ENCODE results near the gene C16orf92. TPM values are rescaled to one million over a fixed set of nuclear protein-coding genes. Genes with fewer than 3 reads are reported as not detected.

The C16orf92 gene
- total RNA-seq, 1 donor from 2014 or later = not detected

DNA sequence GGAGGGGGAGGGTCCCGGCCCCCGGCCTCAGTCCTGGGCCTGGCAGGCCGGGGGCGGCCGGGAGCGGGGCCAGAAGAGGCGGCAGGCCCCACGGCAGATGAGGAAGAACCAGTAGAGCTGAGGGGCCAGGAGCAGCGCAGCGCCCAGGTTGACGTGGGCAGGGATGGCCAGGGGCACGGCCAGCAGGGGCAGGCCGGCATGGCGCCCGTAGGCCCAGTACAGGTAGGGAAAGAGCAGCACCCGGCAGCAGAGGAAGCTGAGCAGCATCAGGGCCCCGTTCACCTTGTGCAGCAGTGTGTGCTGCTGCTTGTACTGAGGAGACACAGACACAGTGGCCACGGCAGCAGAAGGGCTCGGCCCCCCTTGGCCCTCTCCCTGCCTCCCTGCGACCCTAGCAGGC lies 2.2 kb downstream of the C16orf92 start:
- Mint-ChIP-seq H3K36me3 (ENCODE audit: low read depth, unreplicated experiment) (no peaks in the 10 kb centered on the region), H3K27me3 (ENCODE audit: low read depth, unreplicated experiment) (peaks cover 48% of the 10 kb centered on the region), H3K9me3 (ENCODE audit: unreplicated experiment) (peaks cover 3% of the 10 kb centered on the region), H3K4me1 (ENCODE audit: low read depth, unreplicated experiment) (no peaks in the 10 kb centered on the region), H3K4me3 (ENCODE audit: unreplicated experiment) (no peak overlapping the region), H3K27ac (ENCODE audit: unreplicated experiment) (no peak overlapping the region)
- no peaks in the 10 kb centered on the region for H3K9me3 ChIP-seq (ENCODE audit: insufficient read depth, low read depth, low read length)
- no peaks in the 10 kb centered on the region for H3K4me1 ChIP-seq (ENCODE audit: insufficient read depth, low read length)
- H3K4me2 ChIP-seq (ENCODE audit: low read length) = no peak overlapping the region
- H3K27ac ChIP-seq (ENCODE audit: low read depth, low read length) = no peak overlapping the region
- H3K4me3 ChIP-seq (ENCODE audit: insufficient read depth, low read depth, low read length) = no peak overlapping the region
- H3K9ac ChIP-seq (ENCODE audit: low read length) = no peak overlapping the region
- no peak for TF ChIP-seq EZH2 (IDR thresholded peaks at IDR 0.05; ENCODE audit: insufficient read depth, low read length)
- TF ChIP-seq, protein P1, sequence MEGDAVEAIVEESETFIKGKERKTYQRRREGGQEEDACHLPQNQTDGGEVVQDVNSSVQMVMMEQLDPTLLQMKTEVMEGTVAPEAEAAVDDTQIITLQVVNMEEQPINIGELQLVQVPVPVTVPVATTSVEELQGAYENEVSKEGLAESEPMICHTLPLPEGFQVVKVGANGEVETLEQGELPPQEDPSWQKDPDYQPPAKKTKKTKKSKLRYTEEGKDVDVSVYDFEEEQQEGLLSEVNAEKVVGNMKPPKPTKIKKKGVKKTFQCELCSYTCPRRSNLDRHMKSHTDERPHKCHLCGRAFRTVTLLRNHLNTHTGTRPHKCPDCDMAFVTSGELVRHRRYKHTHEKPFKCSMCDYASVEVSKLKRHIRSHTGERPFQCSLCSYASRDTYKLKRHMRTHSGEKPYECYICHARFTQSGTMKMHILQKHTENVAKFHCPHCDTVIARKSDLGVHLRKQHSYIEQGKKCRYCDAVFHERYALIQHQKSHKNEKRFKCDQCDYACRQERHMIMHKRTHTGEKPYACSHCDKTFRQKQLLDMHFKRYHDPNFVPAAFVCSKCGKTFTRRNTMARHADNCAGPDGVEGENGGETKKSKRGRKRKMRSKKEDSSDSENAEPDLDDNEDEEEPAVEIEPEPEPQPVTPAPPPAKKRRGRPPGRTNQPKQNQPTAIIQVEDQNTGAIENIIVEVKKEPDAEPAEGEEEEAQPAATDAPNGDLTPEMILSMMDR (IDR thresholded peaks at IDR 0.05; ENCODE audit: insufficient read depth, low read depth, low read length) = no peak
- H3K27me3 ChIP-seq (ENCODE audit: insufficient read depth, low read length) = peaks cover 20% of the 10 kb centered on the region
- no peak for FAIRE-seq
- H3K79me2 ChIP-seq (ENCODE audit: insufficient read depth, low read length) = no peaks in the 10 kb centered on the region
- peaks cover 3% of the 10 kb centered on the region for H4K20me1 ChIP-seq (ENCODE audit: insufficient read depth, low read length)
- no peak overlapping the region for H2AFZ ChIP-seq (ENCODE audit: low read depth, low read length)
- no peaks in the 10 kb centered on the region for H3K36me3 ChIP-seq (ENCODE audit: insufficient read depth, low read length)
- DNase-seq (ENCODE audit: low read depth) = no peak

DNA sequence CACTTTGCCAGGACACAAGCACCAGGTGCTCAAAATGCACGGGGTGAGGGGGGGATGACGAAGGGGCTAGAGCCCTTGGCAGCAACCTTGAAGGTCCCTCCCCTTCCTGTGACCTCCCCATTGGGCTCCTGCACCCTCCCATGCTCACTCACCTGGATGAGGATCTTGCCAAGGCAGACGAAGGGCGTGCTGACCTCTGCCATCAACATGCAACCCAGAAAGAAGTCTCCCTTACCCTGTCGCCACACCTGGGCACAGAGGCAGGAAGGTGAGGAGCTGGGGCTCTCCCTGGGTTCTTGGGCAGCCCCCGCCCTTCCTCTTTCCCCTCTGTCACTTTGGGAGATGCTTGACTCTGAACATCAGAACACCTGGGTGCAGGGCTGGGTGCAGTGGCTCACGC lies 2.6 kb downstream of the C16orf92 start:
- H3K4me3 Mint-ChIP-seq (ENCODE audit: unreplicated experiment) = no peak overlapping the region
- Histone ChIP-seq H3K4me1 (ENCODE audit: insufficient read depth, low read length) (no peaks in the 10 kb centered on the region), H3K9me3 (ENCODE audit: insufficient read depth, low read depth, low read length) (no peaks in the 10 kb centered on the region), H3K27me3 (ENCODE audit: insufficient read depth, low read length) (peaks cover 23% of the 10 kb centered on the region), H3K9ac (ENCODE audit: low read length) (no peak overlapping the region), H2AFZ (ENCODE audit: low read depth, low read length) (no peak overlapping the region), H3K36me3 (ENCODE audit: insufficient read depth, low read length) (no peaks in the 10 kb centered on the region), H3K4me2 (ENCODE audit: low read length) (no peak overlapping the region), H3K27ac (ENCODE audit: low read depth, low read length) (no peak overlapping the region), H3K79me2 (ENCODE audit: insufficient read depth, low read length) (no peaks in the 10 kb centered on the region), H4K20me1 (ENCODE audit: insufficient read depth, low read length) (peaks cover 3% of the 10 kb centered on the region), H3K4me3 (ENCODE audit: insufficient read depth, low read depth, low read length) (no peak overlapping the region)
- FAIRE-seq (no peak), DNase-seq (ENCODE audit: low read depth) (no peak)
- H3K36me3 Mint-ChIP-seq (ENCODE audit: low read depth, unreplicated experiment) = no peaks in the 10 kb centered on the region
- H3K4me1 Mint-ChIP-seq (ENCODE audit: low read depth, unreplicated experiment) = no peaks in the 10 kb centered on the region
- no peak overlapping the region for H3K27ac Mint-ChIP-seq (ENCODE audit: unreplicated experiment)
- peaks cover 3% of the 10 kb centered on the region for H3K9me3 Mint-ChIP-seq (ENCODE audit: unreplicated experiment)
- H3K27me3 Mint-ChIP-seq (ENCODE audit: low read depth, unreplicated experiment) = peaks cover 48% of the 10 kb centered on the region
- TF ChIP-seq EZH2 (IDR thresholded peaks at IDR 0.05; ENCODE audit: insufficient read depth, low read length) = no peak
- TF ChIP-seq, protein P1 (IDR thresholded peaks at IDR 0.05; ENCODE audit: insufficient read depth, low read depth, low read length) = no peak

DNA sequence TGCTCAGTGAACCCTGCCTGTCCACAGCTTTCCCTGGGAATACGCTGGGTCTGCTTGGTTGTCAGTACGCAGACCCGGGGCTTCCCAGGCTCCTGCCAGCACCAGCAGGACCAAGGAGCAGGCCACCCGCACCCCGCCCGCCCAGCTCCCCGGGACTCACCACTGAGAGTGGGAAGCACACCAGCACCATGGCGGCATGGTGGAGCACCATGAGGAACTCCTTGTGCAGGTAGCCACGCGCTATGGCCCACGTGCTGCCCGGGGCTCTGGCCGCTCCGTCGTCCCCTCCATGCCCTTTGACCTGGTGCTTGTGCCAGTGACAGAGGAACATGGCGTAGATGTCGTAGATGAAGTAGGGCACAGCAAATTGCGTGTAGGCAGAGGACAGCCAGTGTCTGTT lies 3.5 kb downstream of the C16orf92 start:
- no peak overlapping the region for H3K9ac ChIP-seq (ENCODE audit: low read length)
- no peak for FAIRE-seq
- no peak overlapping the region for H3K4me2 ChIP-seq (ENCODE audit: low read length)
- no peak for TF ChIP-seq EZH2 (IDR thresholded peaks at IDR 0.05; ENCODE audit: insufficient read depth, low read length)
- TF ChIP-seq, protein P1 (IDR thresholded peaks at IDR 0.05; ENCODE audit: insufficient read depth, low read depth, low read length) = no peak
- no peaks in the 10 kb centered on the region for H3K36me3 Mint-ChIP-seq (ENCODE audit: low read depth, unreplicated experiment)
- H3K27me3 Mint-ChIP-seq (ENCODE audit: low read depth, unreplicated experiment) = peaks cover 45% of the 10 kb centered on the region
- H3K27ac ChIP-seq (ENCODE audit: low read depth, low read length) = no peak overlapping the region
- H3K4me3 Mint-ChIP-seq (ENCODE audit: unreplicated experiment) = no peak overlapping the region
- DNase-seq (ENCODE audit: low read depth) = no peak
- H3K27ac Mint-ChIP-seq (ENCODE audit: unreplicated experiment) = no peak overlapping the region
- no peaks in the 10 kb centered on the region for H3K4me1 Mint-ChIP-seq (ENCODE audit: low read depth, unreplicated experiment)
- H4K20me1 ChIP-seq (ENCODE audit: insufficient read depth, low read length) = peaks cover 4% of the 10 kb centered on the region
- H3K4me3 ChIP-seq (ENCODE audit: insufficient read depth, low read depth, low read length) = no peak overlapping the region
- no peaks in the 10 kb centered on the region for H3K36me3 ChIP-seq (ENCODE audit: insufficient read depth, low read length)
- peaks cover 3% of the 10 kb centered on the region for H3K9me3 Mint-ChIP-seq (ENCODE audit: unreplicated experiment)
- peaks cover 5% of the 10 kb centered on the region for H3K4me1 ChIP-seq (ENCODE audit: insufficient read depth, low read length)
- peaks cover 25% of the 10 kb centered on the region for H3K27me3 ChIP-seq (ENCODE audit: insufficient read depth, low read length)
- H3K9me3 ChIP-seq (ENCODE audit: insufficient read depth, low read depth, low read length) = no peaks in the 10 kb centered on the region
- H2AFZ ChIP-seq (ENCODE audit: low read depth, low read length) = no peak overlapping the region
- no peaks in the 10 kb centered on the region for H3K79me2 ChIP-seq (ENCODE audit: insufficient read depth, low read length)
